SU-DHL-6 (cell line): ENCODE measurements around the gene RABGAP1.

Experiments used
- CTCF ChIP-seq: fragments of 200-600 bp; sonication (generic); IDR thresholded peaks from one replicate; pipeline ENCODE4 v1.5.1; 2017; ENCODE audit warnings: antibody characterized with exemption, mild to moderate bottlenecking, low read length, moderate library complexity; ENCODE audit not compliant: insufficient read depth, poor library complexity, severe bottlenecking
- EZH2phosphoT487 ChIP-seq: fragments of 200-600 bp; sonication (generic), shearing (Covaris generic); conservative IDR thresholded peaks from 2 replicates; pipeline ENCODE4 v1.6.1; 2018; ENCODE audit warnings: mild to moderate bottlenecking, antibody characterized with exemption, low read length, moderate library complexity, mixed read lengths

GRCh38 chr9:123061216-123061615 lies 120.4 kb downstream of the RABGAP1 start:
- TF ChIP-seq CTCF (no peak), EZH2phosphoT487 (no peak)
